COLO668 (cell line): ENCODE results near the gene ADGRV1.
"Not testable (repeated sequence)": the region's sequence is repeated elsewhere in the genome, so short reads cannot be mapped to it uniquely, and the experiment has no call there.

Source experiments
- DNase-seq: peaks from one replicate; lab custom pipeline; 2025; ENCODE audit not compliant: unreplicated experiment; lab: John Stamatoyannopoulos, UW

ADGRV1 gene

GRCh38 chr5:90586469-90586868 lies 27.9 kb downstream of the ADGRV1 start:
- no peak for DNase-seq

- no peak for DNase-seq
Observed at GRCh38 chr5:90590170-90590569, 31.6 kb downstream of the ADGRV1 start.

DNA sequence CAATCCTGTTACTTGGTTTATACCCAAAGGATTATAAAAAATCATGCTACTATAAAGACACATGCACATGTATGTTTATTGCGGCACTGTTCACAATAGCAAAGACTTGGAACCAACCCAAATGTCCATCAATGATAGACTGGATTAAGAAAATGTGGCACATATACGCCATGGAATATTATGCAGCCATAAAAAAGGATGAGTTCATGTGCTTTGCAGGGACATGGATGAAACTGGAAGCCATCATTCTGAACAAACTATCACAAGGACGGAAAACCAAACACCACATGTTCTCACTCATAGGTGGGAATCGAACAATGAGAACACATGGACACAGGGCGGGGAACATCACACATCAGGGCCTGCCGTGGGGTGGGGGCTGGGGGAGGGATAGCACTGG lies 34.5 kb downstream of the ADGRV1 start:
- not testable (repeated sequence) for DNase-seq

DNA sequence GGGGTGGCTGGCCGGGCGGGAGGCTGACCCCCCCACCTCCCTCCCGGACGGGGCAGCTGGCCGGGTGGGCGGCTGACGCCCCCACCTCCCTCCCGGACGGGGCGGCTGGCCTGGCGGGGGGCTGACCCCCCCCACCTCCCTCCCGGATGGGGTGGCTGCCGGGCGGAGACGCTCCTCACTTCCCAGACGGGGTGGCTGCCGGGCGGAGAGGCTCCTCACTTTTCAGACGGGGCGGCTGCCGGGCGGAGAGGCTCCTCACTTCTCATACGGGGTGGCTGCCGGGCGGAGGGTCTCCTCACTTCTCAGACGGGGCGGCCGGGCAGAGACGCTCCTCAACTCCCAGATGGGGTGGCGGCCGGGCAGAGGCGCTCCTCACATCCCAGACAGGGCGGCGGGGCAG lies 37.2 kb downstream of the ADGRV1 start:
- not testable (repeated sequence) for DNase-seq

DNA sequence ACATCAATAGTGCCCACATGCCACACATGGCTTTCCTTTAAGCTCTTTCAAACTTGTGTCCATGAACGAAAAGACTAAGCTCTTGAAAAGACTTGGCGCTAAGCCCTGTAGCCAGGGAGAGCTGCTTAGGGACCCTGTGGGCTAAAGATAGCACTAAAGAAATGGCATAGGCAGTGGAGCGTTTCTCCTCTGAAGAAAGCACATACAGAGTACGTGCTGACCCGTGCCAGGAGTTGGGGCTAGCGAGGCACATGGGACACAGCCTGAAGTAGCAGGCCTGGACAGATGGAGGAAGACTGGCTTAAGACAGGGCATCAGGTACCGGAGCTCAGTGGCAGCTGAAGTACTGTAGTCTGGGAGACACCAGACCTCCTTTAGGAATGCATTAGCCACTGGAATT lies 39.7 kb downstream of the ADGRV1 start:
- no peak for DNase-seq

DNA sequence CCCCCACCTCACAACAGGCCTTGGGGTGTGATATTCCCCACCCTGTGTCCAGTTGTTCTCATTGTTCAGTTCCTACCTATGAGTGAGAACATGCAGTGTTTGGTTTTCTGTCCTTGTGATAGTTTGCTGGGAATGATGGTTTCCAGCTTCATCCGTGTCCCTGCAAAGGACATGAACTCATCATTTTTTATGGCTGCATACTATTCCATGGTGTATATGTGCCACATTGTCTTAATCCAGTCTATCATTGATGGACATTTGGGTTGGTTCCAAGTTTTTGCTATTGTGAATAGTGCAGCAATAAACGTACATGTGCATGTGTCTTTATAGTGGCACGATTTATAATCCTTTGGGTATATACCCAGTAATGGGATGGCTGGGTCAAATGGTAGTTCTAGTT lies 41.7 kb downstream of the ADGRV1 start:
- DNase-seq, result not testable (repeated sequence)

DNA sequence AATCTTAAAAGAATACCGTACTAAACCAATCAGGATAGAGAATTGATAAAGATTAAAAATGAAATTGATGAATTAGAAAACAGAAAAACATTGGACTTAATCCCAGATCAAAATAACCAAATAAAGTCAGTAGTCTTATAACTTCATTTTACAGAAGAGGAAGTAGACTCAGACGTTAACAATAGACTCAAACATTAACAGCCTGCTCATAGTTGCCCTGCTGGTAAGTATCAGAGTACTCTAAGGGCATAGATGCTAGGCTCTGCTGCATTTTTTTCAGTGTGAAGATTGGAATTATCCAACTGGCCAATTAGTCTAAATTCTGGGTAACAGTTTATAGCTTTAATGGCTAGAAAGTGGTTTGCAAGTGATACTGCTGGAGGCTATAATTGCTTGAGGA lies 42.9 kb downstream of the ADGRV1 start:
- DNase-seq, result no peak

DNA sequence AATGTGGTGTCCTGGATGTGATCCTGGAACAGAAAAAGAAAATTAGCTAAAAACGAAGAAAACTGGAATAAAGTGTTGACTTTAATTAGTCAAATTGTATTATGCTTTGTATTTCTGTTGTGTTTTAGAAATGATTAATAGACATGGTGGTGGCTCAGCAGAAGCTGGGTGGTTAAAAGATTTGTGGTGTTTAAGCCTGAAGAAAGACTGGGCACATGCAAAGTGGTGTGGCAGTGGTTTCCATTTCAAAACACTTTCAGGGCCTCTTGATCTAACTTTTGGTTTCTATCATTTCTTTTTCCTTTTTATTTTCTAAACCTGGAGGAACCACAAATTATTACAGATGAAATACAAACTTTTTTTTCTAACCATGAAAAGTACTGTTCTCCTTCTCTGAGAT lies 44.1 kb downstream of the ADGRV1 start:
- DNase-seq, result no peak

GRCh38 chr5:90606539-90606938 lies 47.9 kb downstream of the ADGRV1 start:
- no peak for DNase-seq

DNA sequence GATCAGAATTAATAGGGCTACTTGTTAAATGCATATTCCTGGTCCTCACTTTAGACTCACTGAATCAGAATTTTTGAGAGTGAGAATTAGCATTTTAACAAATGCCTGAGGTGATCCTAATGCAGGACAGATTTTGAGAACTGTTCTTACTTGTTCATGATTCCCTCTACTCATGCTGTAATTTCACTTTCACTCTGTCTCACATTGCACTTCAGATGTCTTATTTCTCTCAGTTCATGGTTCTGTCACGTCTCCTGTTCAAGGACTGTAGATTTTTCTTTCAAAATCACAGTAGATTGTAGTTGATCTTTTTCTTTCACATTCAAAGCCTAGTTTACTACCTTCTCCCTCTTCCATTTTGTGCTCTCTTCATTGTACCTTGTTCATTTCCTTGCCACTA lies 54.3 kb downstream of the ADGRV1 start:
- DNase-seq, result no peak

DNA sequence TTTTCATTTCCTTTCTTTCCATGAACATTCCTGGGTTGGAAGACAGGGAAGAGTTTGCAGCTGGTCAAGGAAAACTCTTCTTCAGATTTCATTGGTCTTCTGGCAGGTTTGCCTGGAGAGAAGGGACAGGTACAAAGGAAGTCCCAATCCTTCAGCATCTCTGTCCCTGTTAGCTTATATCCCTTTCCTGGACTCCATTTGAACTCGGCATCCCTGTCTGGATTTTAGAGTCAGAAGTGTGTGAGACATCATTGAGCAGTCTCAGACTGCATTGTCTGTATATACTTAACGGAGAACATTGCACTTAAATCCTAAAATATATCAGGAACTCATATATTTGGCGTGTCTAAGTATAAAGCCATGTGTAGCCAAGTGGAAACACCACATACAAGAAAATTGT lies 54.9 kb downstream of the ADGRV1 start:
- DNase-seq, result no peak

- no peak for DNase-seq
Observed at GRCh38 chr5:90613918-90614504, 55.4 kb downstream of the ADGRV1 start.

DNA sequence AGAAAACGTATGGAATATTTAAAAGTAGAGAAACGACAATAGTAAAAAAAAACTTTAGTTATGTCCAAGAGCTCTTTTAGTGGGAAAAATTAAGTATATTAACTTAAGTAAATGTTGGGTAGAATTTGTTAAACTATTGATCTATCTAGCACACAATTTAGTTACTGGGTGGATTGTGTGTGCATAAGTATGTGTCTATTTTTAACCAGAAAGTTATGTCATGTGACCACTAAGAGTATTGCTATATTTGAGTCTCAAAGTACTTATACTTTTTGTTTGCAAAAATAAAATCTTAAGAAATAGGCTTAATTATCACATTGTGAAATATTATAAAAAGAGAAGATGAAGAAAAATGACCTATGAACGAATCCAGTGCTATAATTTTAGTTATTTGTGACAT lies 56.8 kb downstream of the ADGRV1 start:
- DNase-seq, result no peak

DNA sequence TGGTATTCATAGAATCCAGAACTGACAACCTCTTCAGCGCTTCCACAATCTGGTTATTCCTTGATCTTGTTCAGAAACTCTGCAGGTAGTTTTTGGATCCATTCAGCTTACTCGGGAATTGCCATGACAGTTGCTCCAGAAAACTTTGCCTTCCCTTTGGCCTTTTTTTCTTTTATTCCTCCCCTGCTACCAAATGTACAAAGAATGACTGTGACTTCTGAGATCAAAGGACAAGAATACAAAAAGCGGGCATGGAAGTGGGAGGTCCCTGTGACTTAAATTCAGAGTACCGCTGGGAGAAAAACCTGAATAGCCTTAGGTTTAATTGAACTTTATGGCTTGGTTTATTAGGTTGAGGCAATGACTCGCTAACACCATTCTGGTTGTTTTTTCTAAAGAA lies 59.5 kb downstream of the ADGRV1 start:
- DNase-seq, result no peak

GRCh38 chr5:90619762-90620161 lies 61.2 kb downstream of the ADGRV1 start:
- not testable (repeated sequence) for DNase-seq

DNA sequence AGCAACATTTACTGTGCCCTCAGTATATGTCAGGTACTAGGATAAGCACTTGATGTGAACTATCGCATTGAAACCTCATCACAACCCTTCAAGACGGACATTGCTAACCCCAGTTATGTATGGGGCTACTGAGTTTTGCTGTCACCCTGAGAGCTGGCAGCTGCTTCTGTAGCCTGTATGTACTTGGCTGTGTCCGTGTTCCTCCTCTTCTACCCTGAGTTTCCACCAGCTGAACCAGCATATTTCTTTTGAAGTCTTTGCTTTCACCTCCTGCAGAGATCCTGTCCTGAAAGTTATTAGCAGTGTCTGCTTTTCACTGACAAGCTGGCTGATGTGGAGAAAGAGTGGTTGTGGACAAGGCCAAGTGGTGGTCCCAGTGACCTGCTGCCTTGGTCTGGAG lies 63.3 kb downstream of the ADGRV1 start:
- no peak for DNase-seq

- no peak for DNase-seq
Observed at GRCh38 chr5:90626493-90626892, 67.9 kb downstream of the ADGRV1 start.

GRCh38 chr5:90628492-90628891 lies 69.9 kb downstream of the ADGRV1 start:
- DNase-seq, result no peak

DNA sequence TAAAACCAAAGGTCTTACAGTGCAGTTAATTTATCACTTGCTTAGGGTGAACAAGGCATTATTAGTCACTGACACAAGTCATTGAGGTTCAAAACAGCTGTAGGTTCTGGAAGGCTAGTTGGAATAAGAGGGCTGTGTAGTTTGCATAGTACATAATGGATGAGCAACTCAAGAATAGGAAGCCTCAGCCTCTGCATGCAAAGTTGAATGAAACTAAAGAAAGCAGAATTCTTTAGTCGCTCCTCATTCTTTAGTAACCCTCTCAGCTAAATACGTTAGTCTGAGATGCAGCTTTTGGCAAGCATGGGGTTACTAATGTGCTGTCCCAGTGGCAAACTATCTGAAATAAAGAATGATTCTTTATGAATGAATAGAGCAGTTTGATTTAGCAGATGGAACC lies 74.2 kb downstream of the ADGRV1 start:
- DNase-seq, result no peak

DNA sequence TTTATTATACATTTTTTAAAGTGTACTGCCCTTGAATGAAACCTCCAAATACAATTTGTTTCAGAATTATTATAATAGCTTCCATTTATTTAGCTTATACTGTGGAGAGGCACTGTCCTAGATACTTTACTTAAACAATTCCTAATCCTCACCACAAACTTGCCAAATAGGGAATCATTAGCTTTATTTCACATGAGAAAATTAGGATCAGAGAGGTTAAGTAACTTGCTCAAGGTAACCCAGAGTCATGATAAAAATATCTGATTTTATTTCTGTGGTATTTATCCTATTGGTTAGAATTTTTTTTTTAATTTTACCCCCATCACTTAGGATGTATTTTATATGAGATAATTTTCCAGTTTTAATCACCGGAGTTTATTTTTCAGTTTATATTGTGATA lies 78.4 kb downstream of the ADGRV1 start:
- no peak for DNase-seq

- DNase-seq, result no peak
Observed at GRCh38 chr5:90637731-90638130, 79.1 kb downstream of the ADGRV1 start.

GRCh38 chr5:90638878-90639277 lies 80.3 kb downstream of the ADGRV1 start:
- DNase-seq, result no peak

GRCh38 chr5:90640484-90641059 lies 82.0 kb downstream of the ADGRV1 start:
- no peak for DNase-seq
